NK-92 treated with Interleukin-12 subunit alpha and Interleukin-12 subunit beta, amount 100 ng/mL, for 24 hours (cell line): ENCODE measurements around the gene BAIAP2L2.
"Not testable (repeated sequence)": the region's sequence is repeated elsewhere in the genome, so short reads cannot be mapped to it uniquely, and the experiment has no call there.

Source experiments
- DNase-seq: peaks from one replicate; lab custom pipeline; 2025; lab: John Stamatoyannopoulos, UW

Gene BAIAP2L2

GRCh38 chr22:38038890-38039812 lies 71.3 kb downstream of the BAIAP2L2 start:
- DNase-seq, result no peak

- DNase-seq, result no peak
These were observed 72.1 kb downstream of the BAIAP2L2 start for GRCh38 chr22:38038426-38038825.

- not testable (repeated sequence) for DNase-seq
These were observed 72.9 kb downstream of the BAIAP2L2 start for GRCh38 chr22:38037367-38038150.

GRCh38 chr22:38036392-38037062 lies 74.0 kb downstream of the BAIAP2L2 start:
- no peak for DNase-seq

- no peak for DNase-seq
These were observed 75.0 kb downstream of the BAIAP2L2 start for GRCh38 chr22:38035530-38035885.
